Measurements from ENCODE around the gene ATF6.

Gene ATF6

GRCh38 chr1:161890574-161890973, 124.5 kb downstream of the ATF6 start:
- Histone ChIP-seq H3K9ac (no peak overlapping the region), H3K36me3 (ENCODE audit: insufficient read depth) (no peaks in the 10 kb centered on the region), H3K27ac (no peak overlapping the region), H3K4me1 (ENCODE audit: low read depth, poor library complexity, severe bottlenecking) (peaks cover 2% of the 10 kb centered on the region), H3K4me3 (IDR thresholded peaks at IDR 0.05; ENCODE audit: insufficient read depth, low read depth, low read length) (no peak overlapping the region), H3K27me3 (ENCODE audit: insufficient read depth, low read depth) (no peaks in the 10 kb centered on the region), H3K79me2 (ENCODE audit: insufficient read depth, low read depth) (no peaks in the 10 kb centered on the region), H3K4me2 (no peak overlapping the region), H4K20me1 (ENCODE audit: insufficient read depth) (no peaks in the 10 kb centered on the region), H2AFZ (ENCODE audit: low read depth) (no peak overlapping the region)
- no peak for TF ChIP-seq CTCF (conservative IDR thresholded peaks at IDR 0.05; ENCODE audit: low read depth, low read length)

GRCh38 chr1:161899091-161899490, 133.0 kb downstream of the ATF6 start:
- no peak overlapping the region for H3K9ac ChIP-seq
- H3K4me3 ChIP-seq (IDR thresholded peaks at IDR 0.05; ENCODE audit: insufficient read depth, low read depth, low read length): no peak overlapping the region
- no peaks in the 10 kb centered on the region for H3K27me3 ChIP-seq (ENCODE audit: insufficient read depth, low read depth)
- no peak overlapping the region for H3K4me2 ChIP-seq
- H3K27ac ChIP-seq: no peak overlapping the region
- TF ChIP-seq CTCF (conservative IDR thresholded peaks at IDR 0.05; ENCODE audit: low read depth, low read length): no peak
- H3K79me2 ChIP-seq (ENCODE audit: insufficient read depth, low read depth): no peaks in the 10 kb centered on the region
- H3K4me1 ChIP-seq (ENCODE audit: low read depth, poor library complexity, severe bottlenecking): peaks cover 7% of the 10 kb centered on the region
- no peak overlapping the region for H2AFZ ChIP-seq (ENCODE audit: low read depth)
- H4K20me1 ChIP-seq (ENCODE audit: insufficient read depth): no peaks in the 10 kb centered on the region
- no peaks in the 10 kb centered on the region for H3K36me3 ChIP-seq (ENCODE audit: insufficient read depth)

GRCh38 chr1:161900160-161900559, 134.0 kb downstream of the ATF6 start:
- no peak overlapping the region for H3K9ac ChIP-seq
- H3K27ac ChIP-seq: no peak overlapping the region
- no peaks in the 10 kb centered on the region for H3K79me2 ChIP-seq (ENCODE audit: insufficient read depth, low read depth)
- no peaks in the 10 kb centered on the region for H3K27me3 ChIP-seq (ENCODE audit: insufficient read depth, low read depth)
- TF ChIP-seq CTCF (conservative IDR thresholded peaks at IDR 0.05; ENCODE audit: low read depth, low read length): no peak
- H3K36me3 ChIP-seq (ENCODE audit: insufficient read depth): no peaks in the 10 kb centered on the region
- H4K20me1 ChIP-seq (ENCODE audit: insufficient read depth): no peaks in the 10 kb centered on the region
- H2AFZ ChIP-seq (ENCODE audit: low read depth): no peak overlapping the region
- H3K4me1 ChIP-seq (ENCODE audit: low read depth, poor library complexity, severe bottlenecking): peaks cover 18% of the 10 kb centered on the region
- no peak overlapping the region for H3K4me3 ChIP-seq (IDR thresholded peaks at IDR 0.05; ENCODE audit: insufficient read depth, low read depth, low read length)
- no peak overlapping the region for H3K4me2 ChIP-seq

- Histone ChIP-seq H3K36me3 (ENCODE audit: insufficient read depth) (no peaks in the 10 kb centered on the region), H3K79me2 (ENCODE audit: insufficient read depth, low read depth) (no peaks in the 10 kb centered on the region), H4K20me1 (ENCODE audit: insufficient read depth) (no peaks in the 10 kb centered on the region), H3K4me1 (ENCODE audit: low read depth, poor library complexity, severe bottlenecking) (peaks cover 23% of the 10 kb centered on the region), H3K9ac (no peak overlapping the region), H2AFZ (ENCODE audit: low read depth) (no peak overlapping the region), H3K27ac (no peak overlapping the region), H3K4me2 (no peak overlapping the region), H3K4me3 (IDR thresholded peaks at IDR 0.05; ENCODE audit: insufficient read depth, low read depth, low read length) (no peak overlapping the region), H3K27me3 (ENCODE audit: insufficient read depth, low read depth) (no peaks in the 10 kb centered on the region)
- no peak for TF ChIP-seq CTCF (conservative IDR thresholded peaks at IDR 0.05; ENCODE audit: low read depth, low read length)
Measured at GRCh38 chr1:161902182-161902581, 136.1 kb downstream of the ATF6 start.

Measured in KMS-11 (cell line).